ENCODE measurements around the gene KCNMB2.

KCNMB2 gene

GRCh38 chr3:178646186-178646862 is 110.1 kb downstream of the KCNMB2 start:
- no peak for DNase-seq (ENCODE audit: low read depth, low spot score)

GRCh38 chr3:178655488-178655887 is 119.3 kb downstream of the KCNMB2 start:
- DNase-seq (ENCODE audit: low read depth, low spot score): no peak

- no peak for DNase-seq (ENCODE audit: low read depth, low spot score)
These were observed 122.6 kb downstream of the KCNMB2 start for GRCh38 chr3:178658694-178659325.

- DNase-seq (ENCODE audit: low read depth, low spot score): no peak
These were observed 127.1 kb downstream of the KCNMB2 start for GRCh38 chr3:178663201-178663934.

GRCh38 chr3:178665747-178666146 is 129.5 kb downstream of the KCNMB2 start:
- no peak for DNase-seq (ENCODE audit: low read depth, low spot score)

GRCh38 chr3:178669022-178669601 is 132.9 kb downstream of the KCNMB2 start:
- DNase-seq (ENCODE audit: low read depth, low spot score): no peak

GRCh38 chr3:178669758-178670157 is 133.5 kb downstream of the KCNMB2 start:
- no peak for DNase-seq (ENCODE audit: low read depth, low spot score)

GRCh38 chr3:178671377-178671776 is 135.1 kb downstream of the KCNMB2 start:
- no peak for DNase-seq (ENCODE audit: low read depth, low spot score)

GRCh38 chr3:178671791-178672190 is 135.6 kb downstream of the KCNMB2 start:
- no peak for DNase-seq (ENCODE audit: low read depth, low spot score)

GRCh38 chr3:178672275-178672674 is 136.0 kb downstream of the KCNMB2 start:
- no peak for DNase-seq (ENCODE audit: low read depth, low spot score)

- no peak for DNase-seq (ENCODE audit: low read depth, low spot score)
These were observed 137.3 kb downstream of the KCNMB2 start for GRCh38 chr3:178673529-178673928.

GRCh38 chr3:178676077-178676476 is 139.8 kb downstream of the KCNMB2 start:
- no peak for DNase-seq (ENCODE audit: low read depth, low spot score)

GRCh38 chr3:178676942-178677790 is 140.9 kb downstream of the KCNMB2 start:
- DNase-seq (ENCODE audit: low read depth, low spot score): no peak

- DNase-seq (ENCODE audit: low read depth, low spot score): no peak
These were observed 141.7 kb downstream of the KCNMB2 start for GRCh38 chr3:178677961-178678360.

GRCh38 chr3:178680037-178680436 is 143.8 kb downstream of the KCNMB2 start:
- no peak for DNase-seq (ENCODE audit: low read depth, low spot score)

- DNase-seq (ENCODE audit: low read depth, low spot score): no peak
These were observed 144.3 kb downstream of the KCNMB2 start for GRCh38 chr3:178680489-178680888.

GRCh38 chr3:178684881-178685590 is 148.8 kb downstream of the KCNMB2 start:
- DNase-seq (ENCODE audit: low read depth, low spot score): no peak

GRCh38 chr3:178685591-178685906 is 149.3 kb downstream of the KCNMB2 start:
- no peak for DNase-seq (ENCODE audit: low read depth, low spot score)

- no peak for DNase-seq (ENCODE audit: low read depth, low spot score)
These were observed 150.6 kb downstream of the KCNMB2 start for GRCh38 chr3:178686826-178687225.

GRCh38 chr3:178690571-178690970 is 154.3 kb downstream of the KCNMB2 start:
- no peak for DNase-seq (ENCODE audit: low read depth, low spot score)

GRCh38 chr3:178699364-178699763 is 163.1 kb downstream of the KCNMB2 start:
- DNase-seq (ENCODE audit: low read depth, low spot score): no peak

Data from iPS DF 19.7 (cell line).